HL-60 (cell line): ENCODE measurements around the gene MSI2.

ENCODE experiments used
- CTCF ChIP-seq: IDR thresholded peaks from one replicate; pipeline ENCODE4 v1.5.1; 2011; ENCODE audit warnings: low read length, control low read depth, inconsistent platforms; ENCODE audit not compliant: insufficient read depth
- POLR2AphosphoS5 ChIP-seq: IDR thresholded peaks from 2 replicates; pipeline ENCODE4 v1.6.1; 2012; ENCODE audit warnings: low read depth
- REST ChIP-seq: IDR thresholded peaks from 2 replicates; pipeline ENCODE4 v1.6.1; 2012; ENCODE audit warnings: low read depth; ENCODE audit not compliant: insufficient replicate concordance
- SPI1 ChIP-seq: IDR thresholded peaks from 2 replicates; pipeline ENCODE4 v1.6.1; 2012; ENCODE audit warnings: low read depth, mild to moderate bottlenecking, borderline replicate concordance

GRCh38 chr17:57391857-57392471 lies 135.6 kb downstream of the MSI2 start:
- TF ChIP-seq CTCF (no peak), REST (no peak), SPI1 (no peak), POLR2AphosphoS5 (no peak)
